Activated CD4-positive, alpha-beta T cell treated with anti-CD3 and anti-CD28 coated beads, Interleukin-2, amount 50 U/mL, for 4 hours (primary cell): ENCODE data around the gene HORMAD2.
"Not testable (repeated sequence)": the region's sequence is repeated elsewhere in the genome, so short reads cannot be mapped to it uniquely, and the experiment has no call there.

Experiments
- DNase-seq, 2 experiments: peaks; one replicate each; pipeline ENCODE4 v3.0.0-alpha.2; 2020

Gene HORMAD2

GRCh38 chr22:30212363-30212995 is 132.2 kb downstream of the HORMAD2 start:
- no peak for DNase-seq

GRCh38 chr22:30212996-30213441 is 132.8 kb downstream of the HORMAD2 start:
- no peak for DNase-seq

- no peak for DNase-seq
Observed at GRCh38 chr22:30214703-30215407, 134.6 kb downstream of the HORMAD2 start.

GRCh38 chr22:30216272-30216671 is 136.0 kb downstream of the HORMAD2 start:
- not testable (repeated sequence) for DNase-seq

GRCh38 chr22:30216710-30217109 is 136.4 kb downstream of the HORMAD2 start:
- no peak for DNase-seq

GRCh38 chr22:30217698-30218560 is 137.7 kb downstream of the HORMAD2 start:
- no peak for DNase-seq

GRCh38 chr22:30219049-30219654 is 138.9 kb downstream of the HORMAD2 start:
- DNase-seq: no peak

- no peak for DNase-seq
Observed at GRCh38 chr22:30219668-30220278, 139.5 kb downstream of the HORMAD2 start.

GRCh38 chr22:30220338-30221012 is 140.2 kb downstream of the HORMAD2 start:
- DNase-seq: no peak

GRCh38 chr22:30221121-30221992 is 141.1 kb downstream of the HORMAD2 start:
- DNase-seq: peak; percentile 46 to 56

GRCh38 chr22:30222321-30222720 is 142.1 kb downstream of the HORMAD2 start:
- DNase-seq: no peak

GRCh38 chr22:30223303-30223702 is 143.0 kb downstream of the HORMAD2 start:
- no peak for DNase-seq

- no peak for DNase-seq
Observed at GRCh38 chr22:30224161-30224857, 144.0 kb downstream of the HORMAD2 start.

GRCh38 chr22:30225220-30225927 is 145.1 kb downstream of the HORMAD2 start:
- DNase-seq: no peak

GRCh38 chr22:30226192-30226832 is 146.0 kb downstream of the HORMAD2 start:
- no peak for DNase-seq
